Liver (tissue), 3 donors: ENCODE data around the gene ADCY9.

Experiments used
- EGR1 ChIP-seq, 2 donors: IDR thresholded peaks; 2 replicates each; pipeline ENCODE4 v1.6.1; 2016 to 2018; ENCODE audit warnings: antibody characterized with exemption in 2 of 2, low read depth in 2 of 2
- FOXA1 ChIP-seq: IDR thresholded peaks from 2 replicates; pipeline ENCODE4 v1.6.1; 2016; ENCODE audit warnings: antibody characterized with exemption
- RAD21 ChIP-seq, 2 donors: IDR thresholded peaks; 2 replicates each; pipeline ENCODE4 v1.6.1; 2016; ENCODE audit warnings: antibody characterized with exemption in 2 of 2, mild to moderate bottlenecking in 2 of 2
- SP1 ChIP-seq: IDR thresholded peaks from 2 replicates; pipeline ENCODE4 v1.6.1; 2018; ENCODE audit warnings: antibody characterized with exemption, mild to moderate bottlenecking
- TF ChIP-seq, protein P1 (sequence below): IDR thresholded peaks from 2 replicates; pipeline ENCODE4 v1.6.1; 2016; ENCODE audit warnings: antibody characterized with exemption
- TF ChIP-seq, protein P2 (sequence below): fragments of 150-350 bp; IDR thresholded peaks from 2 replicates; pipeline ENCODE4 v1.5.1; 2017; ENCODE audit warnings: improper control_type of control experiment, low read depth, low read length; ENCODE audit not compliant: missing input control
- TF ChIP-seq, protein P3 (sequence below): IDR thresholded peaks from 2 replicates; pipeline ENCODE4 v1.6.1; 2016; ENCODE audit warnings: antibody characterized with exemption
- donor health status: healthy.
- donor health status: healthy.

DNA sequence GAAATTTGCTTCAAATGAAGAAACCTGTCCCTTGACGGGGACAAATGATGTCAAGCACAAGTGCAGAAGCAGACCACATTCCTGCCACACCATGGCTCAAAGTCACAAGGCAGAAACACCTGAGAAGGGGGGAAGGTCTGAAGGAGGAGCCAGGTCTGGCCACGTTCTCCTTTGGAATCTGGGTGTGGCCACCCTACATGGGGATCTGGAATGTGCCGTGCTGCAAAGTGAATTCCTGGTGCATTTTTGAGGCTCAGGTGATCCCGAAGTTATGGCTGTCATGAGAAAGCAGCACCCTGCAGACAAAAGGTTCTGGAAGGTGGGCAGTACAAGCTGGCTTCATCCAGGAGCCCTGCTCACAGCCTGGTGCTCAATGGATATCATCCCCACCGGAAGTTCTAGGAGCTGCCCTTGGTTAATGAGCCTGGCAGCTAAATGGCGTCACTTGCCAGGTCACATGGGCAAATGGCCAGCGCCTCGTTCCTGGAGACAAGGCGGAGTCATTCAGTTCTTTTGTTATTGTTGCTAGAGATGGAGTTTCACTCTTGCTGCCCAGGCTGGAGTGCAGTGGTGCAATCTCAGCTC is 20.1 kb upstream of the ADCY9 start:
- TF ChIP-seq, protein P1, sequence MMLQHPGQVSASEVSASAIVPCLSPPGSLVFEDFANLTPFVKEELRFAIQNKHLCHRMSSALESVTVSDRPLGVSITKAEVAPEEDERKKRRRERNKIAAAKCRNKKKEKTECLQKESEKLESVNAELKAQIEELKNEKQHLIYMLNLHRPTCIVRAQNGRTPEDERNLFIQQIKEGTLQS: no peak
- TF ChIP-seq, protein P2, sequence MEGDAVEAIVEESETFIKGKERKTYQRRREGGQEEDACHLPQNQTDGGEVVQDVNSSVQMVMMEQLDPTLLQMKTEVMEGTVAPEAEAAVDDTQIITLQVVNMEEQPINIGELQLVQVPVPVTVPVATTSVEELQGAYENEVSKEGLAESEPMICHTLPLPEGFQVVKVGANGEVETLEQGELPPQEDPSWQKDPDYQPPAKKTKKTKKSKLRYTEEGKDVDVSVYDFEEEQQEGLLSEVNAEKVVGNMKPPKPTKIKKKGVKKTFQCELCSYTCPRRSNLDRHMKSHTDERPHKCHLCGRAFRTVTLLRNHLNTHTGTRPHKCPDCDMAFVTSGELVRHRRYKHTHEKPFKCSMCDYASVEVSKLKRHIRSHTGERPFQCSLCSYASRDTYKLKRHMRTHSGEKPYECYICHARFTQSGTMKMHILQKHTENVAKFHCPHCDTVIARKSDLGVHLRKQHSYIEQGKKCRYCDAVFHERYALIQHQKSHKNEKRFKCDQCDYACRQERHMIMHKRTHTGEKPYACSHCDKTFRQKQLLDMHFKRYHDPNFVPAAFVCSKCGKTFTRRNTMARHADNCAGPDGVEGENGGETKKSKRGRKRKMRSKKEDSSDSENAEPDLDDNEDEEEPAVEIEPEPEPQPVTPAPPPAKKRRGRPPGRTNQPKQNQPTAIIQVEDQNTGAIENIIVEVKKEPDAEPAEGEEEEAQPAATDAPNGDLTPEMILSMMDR: no peak
- no peak for TF ChIP-seq RAD21 (IDR thresholded peaks at IDR 0.05)
- TF ChIP-seq SP1: no peak
- TF ChIP-seq, protein P3, sequence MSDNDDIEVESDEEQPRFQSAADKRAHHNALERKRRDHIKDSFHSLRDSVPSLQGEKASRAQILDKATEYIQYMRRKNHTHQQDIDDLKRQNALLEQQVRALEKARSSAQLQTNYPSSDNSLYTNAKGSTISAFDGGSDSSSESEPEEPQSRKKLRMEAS: no peak
- TF ChIP-seq FOXA1: no peak
- TF ChIP-seq EGR1 (IDR thresholded peaks at IDR 0.05; ENCODE audit: low read depth in 2 of 2): no peak
